Body of pancreas (tissue), 4 donors: ENCODE results near the gene TMBIM4. TPM values are rescaled to one million over a fixed set of nuclear protein-coding genes. Genes with fewer than 3 reads are reported as not detected.

Experiments
- ATAC-seq: fragments of 150-250 bp; one replicate; pipeline ENCODE4 v1.9.1; 2016
- DNase-seq, 4 donors: peaks; one replicate each; pipeline ENCODE4 v3.0.0-alpha.2; 2019
- H3K27ac ChIP-seq, 4 donors: fragments of 200-600 bp; sonication (generic); 1 replicate in 3 of 4; 2 replicates in 1 of 4; pipeline versions ENCODE4 v1.5.1 to v1.6.1; 2016 to 2019; ENCODE audit warnings: mild to moderate bottlenecking in 1 of 4, mixed read lengths in 1 of 4, moderate library complexity in 1 of 4
- H3K27me3 ChIP-seq, 2 donors: fragments of 200-600 bp; sonication (generic); one replicate each; pipeline ENCODE4 v1.6.0; 2016; ENCODE audit warnings: mild to moderate bottlenecking in 1 of 2
- H3K36me3 ChIP-seq, 2 donors: fragments of 200-600 bp; sonication (generic); replicated peaks in 1 of 2; 2 replicates each; pipeline ENCODE4 v1.5.1; 2016; ENCODE audit warnings: low read depth in 2 of 2; ENCODE audit not compliant: insufficient read depth in 1 of 2
- H3K4me1 ChIP-seq: fragments of 200-600 bp; sonication (generic); one replicate; pipeline ENCODE4 v1.6.0; 2016
- H3K4me3 ChIP-seq, 2 donors: fragments of 200-600 bp; sonication (generic); 1 replicate in 1 of 2; 2 replicates in 1 of 2; pipeline ENCODE4 v1.5.1; 2016 to 2019
- H3K9me3 ChIP-seq, 3 donors: fragments of 200-600 bp; sonication (generic); 1 replicate in 2 of 3; 2 replicates in 1 of 3; pipeline ENCODE4 v1.5.1; 2016
- POLR2A ChIP-seq, 3 donors: fragments of 450-650 bp; IDR thresholded peaks; one replicate each; pipeline ENCODE4 v1.6.1; 2016; ENCODE audit warnings: antibody characterized with exemption in 3 of 3, mild to moderate bottlenecking in 2 of 3
- WGBS, 2 donors: methylation state at CpG; one replicate each; pipeline ENCODE4 v1.1.5; 2017; 5-methylcytosine and 5-hydroxymethylcytosine counted together
- intact Hi-C: fragments of 100-400 bp; cut with DNase I; formaldehyde crosslinking; loops from one replicate; pipeline ENCODE4 v1.15.1; 2023
- total RNA-seq, 2 donors: library from RNA; depleted of rRNA; stranded (reverse); fragments of >200 nt; gene quantifications; one replicate each; pipeline ENCODE4 v1.1.0, GENCODE V29; 2016
- TF ChIP-seq, protein P1 (sequence below), 7 experiments: fragments of 450-650 bp in 4 of 7; fragments of 200-600 bp in 3 of 7; sonication (generic) in 3 of 7; IDR thresholded peaks; one replicate each; pipeline ENCODE4 v1.5.1; 2016 to 2019; ENCODE audit warnings: antibody characterized with exemption in 7 of 7

The TMBIM4 gene
- total RNA-seq, 2 donors from 2014 or later: 59.7 to 62.3 TPM

DNA sequence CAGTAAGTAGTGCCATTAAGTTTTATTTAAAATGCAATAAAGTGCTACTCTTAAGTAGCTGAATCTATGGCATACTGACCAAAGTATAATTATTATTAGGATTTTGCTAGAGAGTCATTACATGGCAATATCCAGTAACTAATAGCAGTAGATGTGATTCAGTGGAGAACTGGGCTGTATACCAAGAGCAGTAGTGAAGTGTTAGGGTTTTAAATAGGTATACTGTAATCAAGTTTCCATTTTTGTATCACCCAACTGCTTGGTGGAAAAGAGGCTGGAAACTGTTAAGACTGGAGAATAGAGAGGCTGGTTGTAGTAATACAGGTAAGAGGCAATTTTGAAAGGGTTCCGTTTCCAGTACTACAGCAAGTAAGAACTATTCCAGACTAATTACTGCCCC is 25.9 kb downstream of the TMBIM4 start:
- Histone ChIP-seq H3K36me3 (peaks cover 0 to 10% of the 10 kb centered on the region in 2 donors), H3K4me3 (no peak overlapping the region), H3K9me3 (peaks cover 0 to 5% (median 0%) of the 10 kb centered on the region in 3 donors), H3K27ac (no peak overlapping the region), H3K4me1 (peaks cover 7% of the 10 kb centered on the region), H3K27me3 (no peaks in the 10 kb centered on the region)
- WGBS, 2 donors: 86 to 90% methylated on average over 1 of the region's 1 CpG
- ATAC-seq (no peak), DNase-seq (no peak)
- TF ChIP-seq, protein P1, sequence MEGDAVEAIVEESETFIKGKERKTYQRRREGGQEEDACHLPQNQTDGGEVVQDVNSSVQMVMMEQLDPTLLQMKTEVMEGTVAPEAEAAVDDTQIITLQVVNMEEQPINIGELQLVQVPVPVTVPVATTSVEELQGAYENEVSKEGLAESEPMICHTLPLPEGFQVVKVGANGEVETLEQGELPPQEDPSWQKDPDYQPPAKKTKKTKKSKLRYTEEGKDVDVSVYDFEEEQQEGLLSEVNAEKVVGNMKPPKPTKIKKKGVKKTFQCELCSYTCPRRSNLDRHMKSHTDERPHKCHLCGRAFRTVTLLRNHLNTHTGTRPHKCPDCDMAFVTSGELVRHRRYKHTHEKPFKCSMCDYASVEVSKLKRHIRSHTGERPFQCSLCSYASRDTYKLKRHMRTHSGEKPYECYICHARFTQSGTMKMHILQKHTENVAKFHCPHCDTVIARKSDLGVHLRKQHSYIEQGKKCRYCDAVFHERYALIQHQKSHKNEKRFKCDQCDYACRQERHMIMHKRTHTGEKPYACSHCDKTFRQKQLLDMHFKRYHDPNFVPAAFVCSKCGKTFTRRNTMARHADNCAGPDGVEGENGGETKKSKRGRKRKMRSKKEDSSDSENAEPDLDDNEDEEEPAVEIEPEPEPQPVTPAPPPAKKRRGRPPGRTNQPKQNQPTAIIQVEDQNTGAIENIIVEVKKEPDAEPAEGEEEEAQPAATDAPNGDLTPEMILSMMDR (IDR thresholded peaks at IDR 0.05): no peak
- no peak for TF ChIP-seq POLR2A (IDR thresholded peaks at IDR 0.05)
- intact Hi-C loops: no loop called here

DNA sequence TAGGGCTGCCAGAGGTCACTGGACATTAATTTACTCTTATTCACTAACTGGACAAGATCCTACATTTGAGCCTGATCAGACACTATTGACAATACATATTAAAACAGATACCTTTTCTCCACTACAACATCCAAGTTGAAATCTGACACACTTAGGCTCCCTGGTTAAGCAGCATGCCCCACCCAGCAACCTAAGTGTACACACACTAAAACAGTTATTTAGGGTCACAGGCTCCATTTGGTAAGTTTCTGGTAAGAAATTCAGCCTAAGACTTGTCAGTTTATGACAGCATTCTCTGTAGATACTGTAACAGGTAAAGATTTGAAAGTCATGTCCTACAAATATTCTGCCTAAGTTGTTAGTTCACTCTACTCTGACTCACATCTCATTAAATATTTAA is 27.0 kb downstream of the TMBIM4 start:
- no peak for DNase-seq
- no peak overlapping the region for H3K27ac ChIP-seq
- H3K4me1 ChIP-seq: peaks cover 7% of the 10 kb centered on the region
- no peaks in the 10 kb centered on the region for H3K27me3 ChIP-seq
- peaks cover 4 to 9% of the 10 kb centered on the region in 2 donors for H3K36me3 ChIP-seq
- intact Hi-C loops: no loop called here
- ATAC-seq: no peak
- peaks cover 0 to 5% (median 0%) of the 10 kb centered on the region in 3 donors for H3K9me3 ChIP-seq
- H3K4me3 ChIP-seq: no peak overlapping the region
- TF ChIP-seq POLR2A (IDR thresholded peaks at IDR 0.05): no peak
- TF ChIP-seq, protein P1 (IDR thresholded peaks at IDR 0.05): no peak

DNA sequence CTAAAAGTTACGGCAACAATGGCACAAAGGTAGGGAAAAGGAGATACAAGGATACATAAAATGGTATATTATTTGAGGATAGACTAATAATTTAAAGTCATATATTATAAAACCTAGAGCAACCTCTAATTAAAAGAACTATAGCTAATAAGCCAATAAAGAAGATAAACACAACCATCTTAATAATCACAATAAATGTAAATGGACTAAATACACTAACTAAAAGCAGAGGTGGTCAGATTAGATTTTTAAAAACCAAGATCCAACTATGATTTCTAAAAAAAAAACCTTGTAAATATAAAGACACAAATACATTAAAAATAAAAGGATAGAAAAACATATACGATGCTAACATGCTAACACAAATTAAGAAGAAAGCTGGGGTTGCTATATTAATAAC is 28.5 kb downstream of the TMBIM4 start:
- intact Hi-C loops: no loop called here
- ATAC-seq: no peak
- H3K27me3 ChIP-seq: no peaks in the 10 kb centered on the region
- H3K27ac ChIP-seq: no peak overlapping the region
- 99% methylated on average over 2 of the region's 2 CpGs for WGBS, 2 donors
- TF ChIP-seq POLR2A (IDR thresholded peaks at IDR 0.05): no peak
- TF ChIP-seq, protein P1 (IDR thresholded peaks at IDR 0.05): no peak
- peaks cover 12 to 13% of the 10 kb centered on the region in 2 donors for H3K36me3 ChIP-seq
- H3K4me3 ChIP-seq: no peak overlapping the region
- no peak for DNase-seq
- peaks cover 0 to 5% (median 0%) of the 10 kb centered on the region in 3 donors for H3K9me3 ChIP-seq
- peaks cover 7% of the 10 kb centered on the region for H3K4me1 ChIP-seq

DNA sequence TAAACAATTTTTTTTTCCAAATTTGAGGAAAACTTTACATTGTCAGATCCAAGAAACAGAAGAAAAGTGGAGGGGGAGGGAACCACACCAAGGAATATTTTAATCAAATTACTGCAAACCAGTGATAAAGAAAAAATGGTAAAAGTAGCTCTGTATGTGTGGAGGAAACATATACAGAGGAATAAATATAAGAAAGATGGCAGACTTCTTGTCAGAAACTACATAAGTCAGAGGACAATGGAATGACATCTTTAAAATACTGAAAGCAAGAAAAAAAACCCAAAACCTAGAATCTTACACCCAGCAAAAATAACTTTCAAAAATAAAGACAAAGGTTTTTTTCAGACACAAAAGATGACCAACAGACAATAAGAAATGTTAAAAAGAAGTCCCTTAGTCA is 29.1 kb downstream of the TMBIM4 start:
- H3K9me3 ChIP-seq: peaks cover 0 to 5% (median 0%) of the 10 kb centered on the region in 3 donors
- ATAC-seq (no peak), DNase-seq (no peak)
- intact Hi-C loops: no loop called here
- no peaks in the 10 kb centered on the region for H3K27me3 ChIP-seq
- H3K36me3 ChIP-seq: peaks cover 12 to 15% of the 10 kb centered on the region in 2 donors
- no peak overlapping the region for H3K27ac ChIP-seq
- TF ChIP-seq, protein P1 (IDR thresholded peaks at IDR 0.05): no peak
- no peak for TF ChIP-seq POLR2A (IDR thresholded peaks at IDR 0.05)
- peaks cover 7% of the 10 kb centered on the region for H3K4me1 ChIP-seq
- H3K4me3 ChIP-seq: no peak overlapping the region

DNA sequence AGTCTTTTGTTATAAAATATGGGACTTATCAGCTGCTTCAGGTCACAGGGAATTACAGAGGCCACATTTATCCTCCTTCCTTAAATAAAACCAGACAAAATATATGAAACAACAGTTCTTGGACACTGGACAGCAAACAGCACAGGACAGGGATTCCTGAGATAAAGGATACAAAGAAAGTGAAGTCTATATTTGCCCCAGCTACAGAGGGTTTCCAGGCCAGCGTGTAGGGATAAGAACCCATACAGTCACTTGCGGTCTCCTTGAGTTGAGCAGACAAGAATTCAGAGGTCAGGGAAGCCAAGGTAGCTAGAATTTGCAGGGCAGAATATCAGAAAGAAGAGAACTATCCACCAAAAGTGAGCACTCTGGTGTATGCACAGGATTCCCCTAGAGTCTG is 30.5 kb downstream of the TMBIM4 start:
- Histone ChIP-seq H3K9me3 (peaks cover 0 to 5% (median 0%) of the 10 kb centered on the region in 3 donors), H3K36me3 (peaks cover 12 to 15% of the 10 kb centered on the region in 2 donors), H3K4me1 (no peaks in the 10 kb centered on the region), H3K27me3 (no peaks in the 10 kb centered on the region), H3K4me3 (no peak overlapping the region), H3K27ac (no peak overlapping the region)
- ATAC-seq (no peak), DNase-seq (no peak)
- WGBS, 2 donors: 94 to 100% methylated on average over 2 of the region's 2 CpGs
- TF ChIP-seq POLR2A (IDR thresholded peaks at IDR 0.05): no peak
- TF ChIP-seq, protein P1 (IDR thresholded peaks at IDR 0.05): no peak
- intact Hi-C loops: no loop called here
